K562 (cell line): ENCODE data around the gene PHACTR2. TPM values are rescaled to one million over a fixed set of nuclear protein-coding genes. Genes with fewer than 3 reads are reported as not detected.
A peak's percentile ranks its signal among the peaks of the same experiment; 100 is the strongest.

Source experiments
- ATAC-seq: fragments of 200-7000 bp; cut with Tn5 transposase; 3 replicates; pipeline ENCODE4 v1.9.1; 2020; ENCODE audit warnings: moderate library complexity
- BruUV-seq: library from RNA; stranded (reverse); fragments of 400-500 nt; replicated peaks from 2 replicates; lab custom pipeline; 2021; lab: Mats Ljungman, UMichigan
- CTCF ChIA-PET: fragments of 300-600 bp; formaldehyde crosslinking; extraction: SDS; loops from one replicate; lab custom pipeline; 2021; ENCODE audit warnings: low intra/inter-chr PET ratio; lab: Yijun Ruan, JAX
- POLR2A ChIA-PET: fragments of 300-600, 350-650 bp; sonication (Branson Sonifier 250); formaldehyde crosslinking; extraction: SDS; loops from one replicate; lab custom pipeline; 2021; ENCODE audit warnings: antibody characterized with exemption, inconsistent platforms; lab: Yijun Ruan, JAX
- DNase-seq, 4 experiments: peaks; one replicate each; pipeline versions ENCODE4 v3.0.0 to v3.0.0-alpha.2; 2011 to 2018; ENCODE audit warnings: low spot score in 3 of 4, mixed read lengths in 3 of 4; ENCODE audit errors: extremely low read depth in 1 of 4
- FAIRE-seq: peaks from 2 replicates; lab custom pipeline; 2011; peaks lifted over from hg19 to GRCh38; lab: Jason Lieb, UNC
- H2AFZ ChIP-seq: 2 replicates; pipeline ENCODE4 v1.6.0; 2011; ENCODE audit warnings: low read depth, low read length, control low read depth, inconsistent platforms
- H3K27ac ChIP-seq: fragments of 200-600 bp; 3 replicates; pipeline ENCODE4 v1.8.0; 2011; ENCODE audit warnings: low read depth, mild to moderate bottlenecking, control low read depth, inconsistent platforms, low read length, moderate library complexity, mixed read lengths; ENCODE audit errors: extremely low read depth
- H3K27me3 ChIP-seq, 2 experiments: fragments of 300-600 bp in 1 of 2; 2 replicates in 1 of 2; 3 replicates in 1 of 2; pipeline versions ENCODE4 v1.6.0 to v1.8.0; 2011; ENCODE audit warnings: inconsistent platforms in 2 of 2, low read length in 2 of 2, mild to moderate bottlenecking in 1 of 2, mixed read lengths in 1 of 2, moderate library complexity in 1 of 2; ENCODE audit not compliant: control insufficient read depth in 2 of 2, insufficient read depth in 2 of 2
- H3K36me3 ChIP-seq: fragments of 300-600 bp; 3 replicates; pipeline ENCODE4 v1.8.0; 2011; ENCODE audit warnings: mild to moderate bottlenecking, low read length, inconsistent platforms; ENCODE audit not compliant: control insufficient read depth, insufficient read depth
- H3K4me1 ChIP-seq, 2 experiments: fragments of 200-600 bp in 1 of 2; replicated peaks in 1 of 2; 2 replicates in 1 of 2; 3 replicates in 1 of 2; pipeline versions ENCODE4 v1.5.1 to v1.8.0; 2011; ENCODE audit warnings: inconsistent platforms in 2 of 2, low read length in 2 of 2, mild to moderate bottlenecking in 1 of 2, mixed read lengths in 1 of 2, moderate library complexity in 1 of 2; ENCODE audit not compliant: control insufficient read depth in 2 of 2, insufficient read depth in 2 of 2
- H3K4me2 ChIP-seq: 2 replicates; pipeline ENCODE4 v1.6.1; 2011; ENCODE audit warnings: low read length, control low read depth, inconsistent platforms, mixed read lengths; ENCODE audit not compliant: insufficient read depth
- H3K4me3 ChIP-seq: fragments of 200-600 bp; sonication (generic), shearing (Covaris generic); 2 replicates; pipeline ENCODE4 v1.5.1; 2016; ENCODE audit warnings: control low read depth, inconsistent platforms
- H3K79me2 ChIP-seq: fragments of 200-600 bp; 3 replicates; pipeline ENCODE4 v1.8.0; 2011; ENCODE audit warnings: low read length, inconsistent platforms; ENCODE audit not compliant: control insufficient read depth, insufficient read depth
- H3K9ac ChIP-seq, 2 experiments: 2 replicates each; pipeline versions ENCODE4 v1.6.0 to v1.6.1; 2011; ENCODE audit warnings: low read depth in 2 of 2, low read length in 2 of 2, control low read depth in 1 of 2, inconsistent platforms in 1 of 2, mild to moderate bottlenecking in 1 of 2, mixed read lengths in 1 of 2; ENCODE audit not compliant: insufficient read depth in 1 of 2
- H3K9me1 ChIP-seq: one replicate; pipeline ENCODE4 v1.6.0; 2011; ENCODE audit warnings: inconsistent platforms, mild to moderate bottlenecking, low read length, moderate library complexity; ENCODE audit not compliant: control insufficient read depth, insufficient read depth
- H3K9me3 ChIP-seq: replicated peaks from 2 replicates; pipeline ENCODE4 v1.5.1; 2011; ENCODE audit warnings: low read depth, low read length, inconsistent platforms; ENCODE audit not compliant: control insufficient read depth, insufficient read depth
- H4K20me1 ChIP-seq: replicated peaks from 2 replicates; pipeline ENCODE4 v1.6.1; 2011; ENCODE audit warnings: low read length, inconsistent platforms, mixed read lengths; ENCODE audit not compliant: control insufficient read depth, insufficient read depth
- CBX1 ChIP-seq: sonication (generic); IDR thresholded peaks from 2 replicates; pipeline ENCODE4 v1.6.1; 2016; ENCODE audit warnings: antibody characterized with exemption, low read depth, mild to moderate bottlenecking
- CBX3 ChIP-seq, 2 experiments: IDR thresholded peaks; 1 replicate in 1 of 2; 2 replicates in 1 of 2; pipeline ENCODE4 v1.6.1; 2012; ENCODE audit warnings: inconsistent platforms in 2 of 2, low read length in 2 of 2, borderline replicate concordance in 1 of 2, control low read depth in 1 of 2
- KAT2B ChIP-seq: IDR thresholded peaks from one replicate; pipeline ENCODE4 v1.6.1; 2012; ENCODE audit warnings: low read depth, mild to moderate bottlenecking, control low read depth, inconsistent platforms, low read length, moderate library complexity
- SMC3 ChIP-seq: conservative IDR thresholded peaks from 2 replicates; pipeline ENCODE4 v1.6.1; 2011; ENCODE audit warnings: low read depth, low read length, improper control_type of control experiment; ENCODE audit not compliant: insufficient read depth
- TRIM24 ChIP-seq, 2 experiments: fragments of 450-650 bp; IDR thresholded peaks; 2 replicates each; pipeline ENCODE4 v1.6.1; 2016
- TRIM28 ChIP-seq: fragments of 450-650 bp; IDR thresholded peaks from 2 replicates; pipeline ENCODE4 v1.6.1; 2017
- ZNF324 ChIP-seq: fragments of 250-450 bp; sonication (Bioruptor Pico); IDR thresholded peaks from 2 replicates; pipeline ENCODE4 v1.4.0; 2020; ENCODE audit warnings: mild to moderate bottlenecking
- ZNF445 ChIP-seq: fragments of 250-450 bp; sonication (Bioruptor Pico); IDR thresholded peaks from 2 replicates; pipeline ENCODE4 v1.4.0; 2020; ENCODE audit warnings: low read depth, mild to moderate bottlenecking, moderate library complexity
- WGBS: fragments of 100-300 bp; shearing (Covaris generic); methylation state at CpG from one replicate; pipeline ENCODE4 v1.1.6; 2016; ENCODE audit warnings: low coverage, mixed read lengths; ENCODE audit not compliant: insufficient coverage; ENCODE audit errors: missing lambda C conversion rate; 5-methylcytosine and 5-hydroxymethylcytosine counted together
- in situ Hi-C: fragments of 300-500 bp; cut with MboI; formaldehyde crosslinking; loops from 4 replicates; pipeline ENCODE4 v1.15.0; 2018; ENCODE audit warnings: inconsistent platforms, mixed read lengths
- intact Hi-C: fragments of 100-400 bp; cut with micrococcal nuclease; formaldehyde crosslinking; loops from 2 replicates; pipeline ENCODE4 v1.14.2; 2022
- polyA plus RNA-seq, 8 experiments: library from polyadenylated mRNA; depleted of rRNA in 4 of 8; stranded (reverse) in 5 of 8; unstranded in 3 of 8; fragments of >200 nt; fragmentation: Nextera tagmentation in 2 of 8; fragmentation: Illumina TruSeq in 1 of 8; extraction: Ambion mirVana in 2 of 8; extraction: Trizol in 1 of 8; gene quantifications; 2 replicates each; pipeline versions ENCODE4 v1.2.1 to v1.2.3, GENCODE V29; 2011 to 2014; ENCODE audit warnings: inconsistent platforms in 1 of 8, missing spikeins in 1 of 8
- total RNA-seq, 7 experiments: library from RNA; depleted of rRNA in 6 of 7; stranded (reverse); fragments of >200 nt in 6 of 7; fragmentation: Illumina TruSeq in 2 of 7; extraction: Trizol in 2 of 7; gene quantifications; 2 replicates each; pipeline versions ENCODE4 v1.2.1 to v1.2.3, GENCODE V29; 2011 to 2021; ENCODE audit warnings: low replicate concordance in 1 of 7
- TF ChIP-seq, protein P1 (sequence below): fragments of 450-650 bp; IDR thresholded peaks from 2 replicates; pipeline ENCODE4 v1.6.1; 2018; ENCODE audit warnings: mild to moderate bottlenecking, low read depth; ENCODE audit not compliant: partially characterized antibody
- TF ChIP-seq, protein P2 (sequence below): fragments of 250-450 bp; sonication (Bioruptor Pico); IDR thresholded peaks from 2 replicates; pipeline ENCODE4 v1.8.0; 2022; ENCODE audit warnings: inconsistent platforms
- TF ChIP-seq, protein P3 (sequence below): sonication (generic); formaldehyde crosslinking; IDR thresholded peaks from 2 replicates; pipeline ENCODE4 v1.8.0; 2022; ENCODE audit warnings: mild to moderate bottlenecking, missing genetic modification reagents

PHACTR2 gene
- total and polyA plus RNA-seq, 9 of the 15 experiments (the other 6 are each of a cell fraction or from before 2014, with no cell fraction given) = 5.3 to 52.5 (median 22.9) TPM

GRCh38 chr6:143682805-143683204 is 5.0 kb downstream of the PHACTR2 start:
- Histone ChIP-seq H3K27ac (no peak overlapping the region), H4K20me1 (no peaks in the 10 kb centered on the region), H2AFZ (no peak overlapping the region), H3K4me1 (peaks cover 4 to 5% of the 10 kb centered on the region in 2 experiments; a peak in 2 of 5 replicates), H3K9ac (no peak overlapping the region), H3K27me3 (no peaks in the 10 kb centered on the region), H3K4me2 (no peak overlapping the region), H3K36me3 (no peaks in the 10 kb centered on the region), H3K4me3 (no peak overlapping the region), H3K9me3 (peaks cover 4% of the 10 kb centered on the region; the same call in 1 of the 2 replicates), H3K9me1 (no peaks in the 10 kb centered on the region), H3K79me2 (peaks cover 46% of the 10 kb centered on the region)
- FAIRE-seq = no peak
- whole genome bisulfite sequencing = 81% methylated on average over 3 of the region's 3 CpGs
- peak; percentile 68; the same call in 1 of the 2 replicates for TF ChIP-seq TRIM28
- TF ChIP-seq CBX3 (IDR thresholded peaks at IDR 0.05; ENCODE audit: borderline replicate concordance in 1 of 2, low read length in 2 of 2) = peak in 1 of 2 experiments; percentile 92; a peak in 2 of 3 replicates
- peak; percentile 45 to 61; a peak in 3 of 4 replicates for TF ChIP-seq TRIM24 (IDR thresholded peaks at IDR 0.05)
- TF ChIP-seq, protein P1, sequence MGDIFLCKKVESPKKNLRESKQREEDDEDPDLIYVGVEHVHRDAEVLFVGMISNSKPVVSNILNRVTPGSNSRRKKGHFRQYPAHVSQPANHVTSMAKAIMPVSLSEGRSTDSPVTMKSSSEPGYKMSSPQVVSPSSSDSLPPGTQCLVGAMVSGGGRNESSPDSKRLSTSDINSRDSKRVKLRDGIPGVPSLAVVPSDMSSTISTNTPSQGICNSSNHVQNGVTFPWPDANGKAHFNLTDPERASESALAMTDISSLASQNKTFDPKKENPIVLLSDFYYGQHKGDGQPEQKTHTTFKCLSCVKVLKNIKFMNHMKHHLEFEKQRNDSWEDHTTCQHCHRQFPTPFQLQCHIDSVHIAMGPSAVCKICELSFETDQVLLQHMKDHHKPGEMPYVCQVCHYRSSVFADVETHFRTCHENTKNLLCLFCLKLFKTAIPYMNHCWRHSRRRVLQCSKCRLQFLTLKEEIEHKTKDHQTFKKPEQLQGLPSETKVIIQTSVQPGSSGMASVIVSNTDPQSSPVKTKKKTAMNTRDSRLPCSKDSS = peak; percentile 54
- no peak for TF ChIP-seq KAT2B
- TF ChIP-seq ZNF324 (CRISPR knock-in tag) = peak; percentile 99
- TF ChIP-seq SMC3 = no peak
- peak; percentile 67; the same call in 1 of the 2 replicates for TF ChIP-seq ZNF445
- TF ChIP-seq, protein P2, sequence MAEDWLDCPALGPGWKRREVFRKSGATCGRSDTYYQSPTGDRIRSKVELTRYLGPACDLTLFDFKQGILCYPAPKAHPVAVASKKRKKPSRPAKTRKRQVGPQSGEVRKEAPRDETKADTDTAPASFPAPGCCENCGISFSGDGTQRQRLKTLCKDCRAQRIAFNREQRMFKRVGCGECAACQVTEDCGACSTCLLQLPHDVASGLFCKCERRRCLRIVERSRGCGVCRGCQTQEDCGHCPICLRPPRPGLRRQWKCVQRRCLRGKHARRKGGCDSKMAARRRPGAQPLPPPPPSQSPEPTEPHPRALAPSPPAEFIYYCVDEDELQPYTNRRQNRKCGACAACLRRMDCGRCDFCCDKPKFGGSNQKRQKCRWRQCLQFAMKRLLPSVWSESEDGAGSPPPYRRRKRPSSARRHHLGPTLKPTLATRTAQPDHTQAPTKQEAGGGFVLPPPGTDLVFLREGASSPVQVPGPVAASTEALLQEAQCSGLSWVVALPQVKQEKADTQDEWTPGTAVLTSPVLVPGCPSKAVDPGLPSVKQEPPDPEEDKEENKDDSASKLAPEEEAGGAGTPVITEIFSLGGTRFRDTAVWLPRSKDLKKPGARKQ (CRISPR knock-in tag) = peak; percentile 59; the same call in 1 of the 2 replicates
- TF ChIP-seq, protein P3, sequence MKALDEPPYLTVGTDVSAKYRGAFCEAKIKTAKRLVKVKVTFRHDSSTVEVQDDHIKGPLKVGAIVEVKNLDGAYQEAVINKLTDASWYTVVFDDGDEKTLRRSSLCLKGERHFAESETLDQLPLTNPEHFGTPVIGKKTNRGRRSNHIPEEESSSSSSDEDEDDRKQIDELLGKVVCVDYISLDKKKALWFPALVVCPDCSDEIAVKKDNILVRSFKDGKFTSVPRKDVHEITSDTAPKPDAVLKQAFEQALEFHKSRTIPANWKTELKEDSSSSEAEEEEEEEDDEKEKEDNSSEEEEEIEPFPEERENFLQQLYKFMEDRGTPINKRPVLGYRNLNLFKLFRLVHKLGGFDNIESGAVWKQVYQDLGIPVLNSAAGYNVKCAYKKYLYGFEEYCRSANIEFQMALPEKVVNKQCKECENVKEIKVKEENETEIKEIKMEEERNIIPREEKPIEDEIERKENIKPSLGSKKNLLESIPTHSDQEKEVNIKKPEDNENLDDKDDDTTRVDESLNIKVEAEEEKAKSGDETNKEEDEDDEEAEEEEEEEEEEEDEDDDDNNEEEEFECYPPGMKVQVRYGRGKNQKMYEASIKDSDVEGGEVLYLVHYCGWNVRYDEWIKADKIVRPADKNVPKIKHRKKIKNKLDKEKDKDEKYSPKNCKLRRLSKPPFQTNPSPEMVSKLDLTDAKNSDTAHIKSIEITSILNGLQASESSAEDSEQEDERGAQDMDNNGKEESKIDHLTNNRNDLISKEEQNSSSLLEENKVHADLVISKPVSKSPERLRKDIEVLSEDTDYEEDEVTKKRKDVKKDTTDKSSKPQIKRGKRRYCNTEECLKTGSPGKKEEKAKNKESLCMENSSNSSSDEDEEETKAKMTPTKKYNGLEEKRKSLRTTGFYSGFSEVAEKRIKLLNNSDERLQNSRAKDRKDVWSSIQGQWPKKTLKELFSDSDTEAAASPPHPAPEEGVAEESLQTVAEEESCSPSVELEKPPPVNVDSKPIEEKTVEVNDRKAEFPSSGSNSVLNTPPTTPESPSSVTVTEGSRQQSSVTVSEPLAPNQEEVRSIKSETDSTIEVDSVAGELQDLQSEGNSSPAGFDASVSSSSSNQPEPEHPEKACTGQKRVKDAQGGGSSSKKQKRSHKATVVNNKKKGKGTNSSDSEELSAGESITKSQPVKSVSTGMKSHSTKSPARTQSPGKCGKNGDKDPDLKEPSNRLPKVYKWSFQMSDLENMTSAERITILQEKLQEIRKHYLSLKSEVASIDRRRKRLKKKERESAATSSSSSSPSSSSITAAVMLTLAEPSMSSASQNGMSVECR (CRISPR knock-in tag) = no peak
- TF ChIP-seq CBX1 = peak; percentile 51; the same call in 1 of the 2 replicates
- DNase-seq = no peak
- no peak for ATAC-seq
- intact Hi-C loops (no loop called here), in situ Hi-C loops (no loop called here)
- ChIA-PET CTCF (no interaction called here), POLR2A (no interaction called here)
- no TSS peak for BruUV-seq
